Endothelial cell of umbilical vein (primary cell): ENCODE measurements around the gene CPA1. TPM values are rescaled to one million over a fixed set of nuclear protein-coding genes. Genes with fewer than 3 reads are reported as not detected.
A peak's percentile ranks its signal among the peaks of the same experiment; 100 is the strongest.

Experiments
- BruUV-seq: library from RNA; stranded (reverse); fragments of 400-500 nt; replicated peaks from 2 replicates; lab custom pipeline; 2021; lab: Mats Ljungman, UMichigan
- CTCF ChIA-PET: fragments of 300-600, 350-600 bp; sonication (Branson Sonifier 250); formaldehyde crosslinking; loops from one replicate; lab custom pipeline; 2021; ENCODE audit warnings: antibody characterized with exemption, inconsistent platforms; lab: Charles Lee
- POLR2A ChIA-PET: fragments of 300-600, 350-600 bp; sonication (Branson Sonifier 250); formaldehyde crosslinking; loops from one replicate; lab custom pipeline; 2021; ENCODE audit warnings: antibody characterized with exemption, inconsistent platforms; lab: Charles Lee
- DNase-seq: peaks from one replicate; pipeline ENCODE4 v3.0.0-alpha.2; 2011; ENCODE audit warnings: low read depth, low spot score
- FAIRE-seq: peaks from 2 replicates; lab custom pipeline; 2011; peaks lifted over from hg19 to GRCh38; lab: Jason Lieb, UNC
- H2AFZ ChIP-seq: 2 replicates; pipeline ENCODE4 v1.6.0; 2012; ENCODE audit warnings: low read depth, low read length, control low read depth, inconsistent platforms
- H3K27ac ChIP-seq: 2 replicates; pipeline ENCODE4 v1.5.1; 2011; ENCODE audit warnings: low read depth, mild to moderate bottlenecking, control low read depth, low read length, moderate library complexity; ENCODE audit not compliant: insufficient read depth
- H3K27me3 ChIP-seq, 2 experiments: 2 replicates each; pipeline versions ENCODE4 v1.6.0 to v1.6.1; 2011; ENCODE audit warnings: low read length in 2 of 2, mixed read lengths in 1 of 2; ENCODE audit not compliant: control insufficient read depth in 2 of 2, insufficient read depth in 2 of 2
- H3K36me3 ChIP-seq, 2 experiments: 2 replicates in 1 of 2; 3 replicates in 1 of 2; pipeline ENCODE4 v1.5.1; 2011; ENCODE audit warnings: low read length in 2 of 2, mild to moderate bottlenecking in 1 of 2, moderate library complexity in 1 of 2; ENCODE audit not compliant: control insufficient read depth in 2 of 2, insufficient read depth in 2 of 2; ENCODE audit errors: extremely low read depth in 1 of 2
- H3K4me1 ChIP-seq: 3 replicates; pipeline ENCODE4 v1.5.1; 2011; ENCODE audit warnings: mild to moderate bottlenecking, low read length; ENCODE audit not compliant: control insufficient read depth, insufficient read depth; ENCODE audit errors: extremely low read depth
- H3K4me2 ChIP-seq: 2 replicates; pipeline ENCODE4 v1.6.1; 2011; ENCODE audit warnings: low read length, control low read depth, mixed read lengths; ENCODE audit not compliant: insufficient read depth
- H3K4me3 ChIP-seq, 3 experiments: fragments of 200-600 bp in 1 of 3; sonication (generic), shearing (Covaris generic) in 1 of 3; replicated peaks in 1 of 3; 2 replicates each; pipeline ENCODE4 v1.5.1; 2011 to 2016; ENCODE audit warnings: control low read depth in 3 of 3, low read length in 3 of 3, mild to moderate bottlenecking in 2 of 3, inconsistent platforms in 1 of 3, low read depth in 1 of 3, moderate library complexity in 1 of 3; ENCODE audit not compliant: insufficient read depth in 1 of 3
- H3K79me2 ChIP-seq: 2 replicates; pipeline ENCODE4 v1.6.0; 2012; ENCODE audit warnings: low read length, inconsistent platforms; ENCODE audit not compliant: control insufficient read depth, insufficient read depth
- H3K9ac ChIP-seq: replicated peaks from 2 replicates; pipeline ENCODE3; 2011; ENCODE audit warnings: low read length, control low read depth; ENCODE audit not compliant: insufficient read depth; ENCODE audit errors: extremely low read depth
- H3K9me1 ChIP-seq: replicated peaks from 3 replicates; pipeline ENCODE4 v1.6.0; 2011; ENCODE audit warnings: mild to moderate bottlenecking, low read length; ENCODE audit not compliant: control insufficient read depth, insufficient read depth; ENCODE audit errors: extremely low read depth
- H3K9me3 ChIP-seq: replicated peaks from 2 replicates; pipeline ENCODE4 v1.5.1; 2012; ENCODE audit warnings: low read length, inconsistent platforms; ENCODE audit not compliant: control insufficient read depth, insufficient read depth
- H4K20me1 ChIP-seq: replicated peaks from 2 replicates; pipeline ENCODE3; 2011; ENCODE audit warnings: mild to moderate bottlenecking, low read length; ENCODE audit not compliant: control insufficient read depth, insufficient read depth; ENCODE audit errors: extremely low read depth
- EZH2 ChIP-seq: IDR thresholded peaks from 2 replicates; pipeline ENCODE4 v1.6.1; 2012; ENCODE audit warnings: borderline replicate concordance, low read depth, mild to moderate bottlenecking, moderate library complexity, low read length, inconsistent platforms; ENCODE audit not compliant: severe bottlenecking
- FOS ChIP-seq: IDR thresholded peaks from 2 replicates; pipeline ENCODE4 v1.6.1; 2011; ENCODE audit warnings: mild to moderate bottlenecking, low read length, moderate library complexity, borderline replicate concordance; ENCODE audit not compliant: insufficient read depth
- MYC ChIP-seq: IDR thresholded peaks from one replicate; pipeline ENCODE4 v1.6.1; 2011; ENCODE audit warnings: mild to moderate bottlenecking, low read depth, low read length
- dilution Hi-C: fragments of 300-500 bp; cut with MboI; formaldehyde crosslinking; loops from one replicate; pipeline ENCODE4 v1.15.0; 2019; ENCODE audit warnings: low sequenced_read_pairs; ENCODE audit not compliant: extremely low pct_ligation_motif_present
- intact Hi-C: fragments of 100-400 bp; cut with micrococcal nuclease; formaldehyde crosslinking; loops from one replicate; pipeline ENCODE4 v1.10.0; 2022
- polyA plus RNA-seq, 4 experiments: library from polyadenylated mRNA; depleted of rRNA in 3 of 4; stranded (reverse) in 3 of 4; unstranded in 1 of 4; fragments of >200 nt; gene quantifications; 2 replicates each; pipeline versions ENCODE4 v1.2.1 to v1.2.3, GENCODE V29; 2011 to 2012; ENCODE audit warnings: missing spikeins in 1 of 4
- total RNA-seq: library from RNA; stranded (reverse); gene quantifications from 2 replicates; pipeline ENCODE4 v1.2.3, GENCODE V29; 2021

The CPA1 gene
- total and polyA plus RNA-seq, 2 donors (not counting 3 experiments of a cell fraction or from before 2014, with no cell fraction given), result not detected

DNA sequence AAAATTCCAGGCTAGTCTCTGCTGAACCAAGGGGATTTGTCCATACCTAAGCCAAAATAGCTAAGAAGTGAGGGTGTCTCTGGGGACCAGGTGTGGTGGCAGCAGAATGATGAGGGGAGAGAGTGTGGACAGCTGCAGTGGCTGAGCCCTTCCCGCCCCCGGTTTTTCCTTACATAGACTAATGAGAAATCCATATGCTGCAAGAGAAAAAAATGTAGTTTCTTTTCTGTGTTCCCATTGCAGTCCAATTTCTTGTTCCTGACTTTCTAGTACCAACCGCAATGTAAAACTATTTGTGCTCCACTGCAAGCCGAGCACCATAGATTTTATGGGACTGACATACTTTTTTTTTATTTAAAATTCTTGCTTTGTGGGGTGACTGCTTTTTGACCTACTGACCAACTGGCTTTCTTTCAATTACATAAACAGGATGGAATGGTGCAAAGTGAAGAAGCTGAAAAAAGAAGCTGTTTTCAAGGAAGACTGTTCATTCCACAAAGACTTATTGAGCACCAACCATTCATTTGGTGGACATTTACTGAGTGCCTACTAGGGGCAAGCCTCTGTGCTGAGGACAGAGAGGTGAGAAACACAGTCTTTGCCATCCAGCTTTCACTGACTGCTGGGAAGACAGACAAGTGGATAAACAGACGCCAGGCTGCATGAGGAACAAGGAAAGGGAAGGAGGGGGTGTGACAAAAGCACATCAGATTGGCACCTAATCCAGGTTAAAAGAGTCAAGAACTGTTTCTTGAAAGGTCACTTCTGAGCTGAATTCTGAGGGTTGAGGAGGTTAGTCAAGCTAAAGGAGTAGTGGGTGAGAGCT is 50.8 kb downstream of the CPA1 start:
- Histone ChIP-seq H3K27ac (peak overlapping the region; percentile 41), H3K36me3 (peaks cover 0 to 3% of the 10 kb centered on the region in 2 experiments), H3K9me3 (no peaks in the 10 kb centered on the region), H4K20me1 (no peaks in the 10 kb centered on the region), H3K4me1 (peaks cover 35% of the 10 kb centered on the region), H3K4me3 (peak overlapping the region; percentile 1 to 39 (median 35)), H3K27me3 (no peaks in the 10 kb centered on the region), H2AFZ (peak overlapping the region; percentile 77), H3K9me1 (no peaks in the 10 kb centered on the region), H3K9ac (peak overlapping the region; percentile 8), H3K4me2 (peak overlapping the region; percentile 90), H3K79me2 (no peaks in the 10 kb centered on the region)
- POLR2A ChIA-PET, result no interaction called here
- no peak for TF ChIP-seq MYC
- BruUV-seq, result no TSS peak
- dilution Hi-C loops (no loop called here), intact Hi-C loops (loop anchor here (2.0 kb wide), 1 partner anchor 56 kb away; no protein-coding TSS in a partner anchor)
- CTCF ChIA-PET, result interaction anchor here (1.0 to 1.8 kb wide), 6 partner anchors 10 to 291 kb away, joined by 3 to 7 read pairs (median 4); partner anchors contain the start of gene CEP41
- FAIRE-seq (peak; percentile 46), DNase-seq (peak; percentile 77)

DNA sequence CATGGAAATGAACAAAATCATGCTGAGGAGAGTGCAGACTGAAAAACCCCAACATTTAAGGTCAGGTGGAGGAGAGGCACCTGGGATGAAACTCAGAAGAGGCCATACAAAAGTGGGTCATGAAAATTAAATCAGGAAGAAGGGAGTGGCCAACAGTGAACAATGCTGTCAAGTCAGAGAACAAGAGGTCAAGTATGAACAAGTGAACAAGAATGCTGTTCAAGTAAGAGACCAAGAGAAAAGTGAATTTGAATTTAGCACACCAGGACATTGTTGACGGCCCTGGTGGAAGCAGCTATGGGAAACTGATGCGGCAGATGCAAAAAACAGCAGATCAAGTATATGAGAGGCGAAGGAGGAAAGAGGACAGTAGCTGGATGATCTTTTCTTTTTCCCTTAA is 52.6 kb downstream of the CPA1 start:
- BruUV-seq, result no TSS peak
- no peaks in the 10 kb centered on the region for H3K9me3 ChIP-seq
- H3K36me3 ChIP-seq, result no peaks in the 10 kb centered on the region
- H3K9me1 ChIP-seq, result no peaks in the 10 kb centered on the region
- H3K4me3 ChIP-seq, result no peak overlapping the region
- DNase-seq (peak; percentile 63), FAIRE-seq (peak; percentile 33)
- dilution Hi-C loops (no loop called here), intact Hi-C loops (loop anchor here (1.0 kb wide), 1 partner anchor 8 kb away; the partner anchor contains the start of gene CEP41)
- H3K27me3 ChIP-seq, result no peaks in the 10 kb centered on the region
- H4K20me1 ChIP-seq, result no peaks in the 10 kb centered on the region
- ChIA-PET POLR2A (interaction anchor here (0.7 kb wide), 1 partner anchor 478 kb away, joined by 5 read pairs; no protein-coding TSS in a partner anchor), CTCF (interaction anchor here (0.7 kb wide), 1 partner anchor 85 kb away, joined by 4 read pairs; no protein-coding TSS in a partner anchor)
- peak overlapping the region; percentile 33 for H3K27ac ChIP-seq
- peaks cover 35% of the 10 kb centered on the region for H3K4me1 ChIP-seq
- no peak overlapping the region for H3K9ac ChIP-seq
- TF ChIP-seq EZH2 (no peak), FOS (peak; percentile 30)
- no peaks in the 10 kb centered on the region for H3K79me2 ChIP-seq
- H3K4me2 ChIP-seq, result peak overlapping the region; percentile 49
- peak overlapping the region; percentile 5 for H2AFZ ChIP-seq
